Measurements from ENCODE around the gene RPAP3. TPM values are rescaled to one million over a fixed set of nuclear protein-coding genes. Genes with fewer than 3 reads are reported as not detected.

RPAP3 gene
- total RNA-seq, 1 experiment from 2014 or later: 44.4 TPM

GRCh38 chr12:47729233-47729632 lies 23.4 kb upstream of the RPAP3 start:
- in situ Hi-C loops (cut with HindIII; ENCODE audit: low sequenced_read_pairs): no loop called here
- no peak for DNase-seq (ENCODE audit: low spot score)

- in situ Hi-C loops (cut with HindIII; ENCODE audit: low sequenced_read_pairs): no loop called here
- no peak for DNase-seq (ENCODE audit: low spot score)
Observed at GRCh38 chr12:47725893-47726292, 20.1 kb upstream of the RPAP3 start.

GRCh38 chr12:47725091-47725772 lies 19.4 kb upstream of the RPAP3 start, which contains the start of gene ENDOU:
Gene ENDOU, minus strand, starts transcription at chr12:47725490. Its CDS starts 77 bp downstream, at chr12:47725413.
- no peak for DNase-seq (ENCODE audit: low spot score)
- in situ Hi-C loops (cut with HindIII; ENCODE audit: low sequenced_read_pairs): no loop called here

- in situ Hi-C loops (cut with HindIII; ENCODE audit: low sequenced_read_pairs): no loop called here
- peak; percentile 19 for DNase-seq (ENCODE audit: low spot score)
Observed at GRCh38 chr12:47722941-47723631, 17.3 kb upstream of the RPAP3 start.

GRCh38 chr12:47722136-47722834 lies 16.5 kb upstream of the RPAP3 start:
- in situ Hi-C loops (cut with HindIII; ENCODE audit: low sequenced_read_pairs): no loop called here
- no peak for DNase-seq (ENCODE audit: low spot score)

GRCh38 chr12:47721431-47721973 lies 15.7 kb upstream of the RPAP3 start:
- in situ Hi-C loops (cut with HindIII; ENCODE audit: low sequenced_read_pairs): no loop called here

GRCh38 chr12:47718531-47718930 lies 12.7 kb upstream of the RPAP3 start:
- DNase-seq (ENCODE audit: low spot score): no peak
- in situ Hi-C loops (cut with HindIII; ENCODE audit: low sequenced_read_pairs): no loop called here

More at GRCh38 chr12:47721431-47721973, 15.7 kb upstream of the RPAP3 start:
- DNase-seq (ENCODE audit: low spot score): no peak

- in situ Hi-C loops (cut with HindIII; ENCODE audit: low sequenced_read_pairs): no loop called here
- DNase-seq (ENCODE audit: low spot score): peak; percentile 55
Observed at GRCh38 chr12:47717443-47718193, 11.8 kb upstream of the RPAP3 start.

- DNase-seq (ENCODE audit: low spot score): no peak
- in situ Hi-C loops (cut with HindIII; ENCODE audit: low sequenced_read_pairs): no loop called here
Observed at GRCh38 chr12:47717046-47717442, 11.2 kb upstream of the RPAP3 start.

GRCh38 chr12:47715877-47716548 lies 10.2 kb upstream of the RPAP3 start:
- DNase-seq (ENCODE audit: low spot score): no peak
- in situ Hi-C loops (cut with HindIII; ENCODE audit: low sequenced_read_pairs): no loop called here

- in situ Hi-C loops (cut with HindIII; ENCODE audit: low sequenced_read_pairs): no loop called here
- DNase-seq (ENCODE audit: low spot score): peak; percentile 90
Observed at GRCh38 chr12:47715393-47715876, 9.6 kb upstream of the RPAP3 start.

- in situ Hi-C loops (cut with HindIII; ENCODE audit: low sequenced_read_pairs): no loop called here
Observed at GRCh38 chr12:47714826-47715386, 9.1 kb upstream of the RPAP3 start.

GRCh38 chr12:47712171-47712570 lies 6.3 kb upstream of the RPAP3 start:
- in situ Hi-C loops (cut with HindIII; ENCODE audit: low sequenced_read_pairs): no loop called here
- DNase-seq (ENCODE audit: low spot score): no peak

More at GRCh38 chr12:47714826-47715386, 9.1 kb upstream of the RPAP3 start:
- DNase-seq (ENCODE audit: low spot score): no peak

- DNase-seq (ENCODE audit: low spot score): no peak
- in situ Hi-C loops (cut with HindIII; ENCODE audit: low sequenced_read_pairs): no loop called here
Observed at GRCh38 chr12:47711448-47711847, 5.6 kb upstream of the RPAP3 start.

- in situ Hi-C loops (cut with HindIII; ENCODE audit: low sequenced_read_pairs): no loop called here
- DNase-seq (ENCODE audit: low spot score): no peak
Observed at GRCh38 chr12:47710278-47710677, 4.4 kb upstream of the RPAP3 start.

- in situ Hi-C loops (cut with HindIII; ENCODE audit: low sequenced_read_pairs): no loop called here
- no peak for DNase-seq (ENCODE audit: low spot score)
Observed at GRCh38 chr12:47709671-47710070, 3.8 kb upstream of the RPAP3 start.

- DNase-seq (ENCODE audit: low spot score): no peak
- in situ Hi-C loops (cut with HindIII; ENCODE audit: low sequenced_read_pairs): no loop called here
Observed at GRCh38 chr12:47709237-47709636, 3.4 kb upstream of the RPAP3 start.

- in situ Hi-C loops (cut with HindIII; ENCODE audit: low sequenced_read_pairs): no loop called here
- no peak for DNase-seq (ENCODE audit: low spot score)
Observed at GRCh38 chr12:47707905-47708543, 2.2 kb upstream of the RPAP3 start.

All from G401 (cell line).